Measurements from ENCODE around the gene ODR4. TPM values are rescaled to one million over a fixed set of nuclear protein-coding genes. Genes with fewer than 3 reads are reported as not detected.

ODR4 gene
- total RNA-seq, 1 donor = 13.8 TPM

GRCh38 chr1:186438567-186438966, 62.9 kb downstream of the ODR4 start:
- H3K4me2 ChIP-seq (ENCODE audit: insufficient read depth, low read length) = no peak overlapping the region
- H3K4me3 ChIP-seq (ENCODE audit: insufficient read depth, low read length) = no peak overlapping the region
- no peak overlapping the region for H2AFZ ChIP-seq (ENCODE audit: low read length)
- no peaks in the 10 kb centered on the region for H3K27me3 ChIP-seq (ENCODE audit: insufficient read depth, low read length)
- DNase-seq (ENCODE audit: insufficient read length, low spot score, missing footprints) = no peak
- no peaks in the 10 kb centered on the region for H3K9me3 ChIP-seq (ENCODE audit: low read depth, low read length)
- TF ChIP-seq, protein P1, sequence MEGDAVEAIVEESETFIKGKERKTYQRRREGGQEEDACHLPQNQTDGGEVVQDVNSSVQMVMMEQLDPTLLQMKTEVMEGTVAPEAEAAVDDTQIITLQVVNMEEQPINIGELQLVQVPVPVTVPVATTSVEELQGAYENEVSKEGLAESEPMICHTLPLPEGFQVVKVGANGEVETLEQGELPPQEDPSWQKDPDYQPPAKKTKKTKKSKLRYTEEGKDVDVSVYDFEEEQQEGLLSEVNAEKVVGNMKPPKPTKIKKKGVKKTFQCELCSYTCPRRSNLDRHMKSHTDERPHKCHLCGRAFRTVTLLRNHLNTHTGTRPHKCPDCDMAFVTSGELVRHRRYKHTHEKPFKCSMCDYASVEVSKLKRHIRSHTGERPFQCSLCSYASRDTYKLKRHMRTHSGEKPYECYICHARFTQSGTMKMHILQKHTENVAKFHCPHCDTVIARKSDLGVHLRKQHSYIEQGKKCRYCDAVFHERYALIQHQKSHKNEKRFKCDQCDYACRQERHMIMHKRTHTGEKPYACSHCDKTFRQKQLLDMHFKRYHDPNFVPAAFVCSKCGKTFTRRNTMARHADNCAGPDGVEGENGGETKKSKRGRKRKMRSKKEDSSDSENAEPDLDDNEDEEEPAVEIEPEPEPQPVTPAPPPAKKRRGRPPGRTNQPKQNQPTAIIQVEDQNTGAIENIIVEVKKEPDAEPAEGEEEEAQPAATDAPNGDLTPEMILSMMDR (IDR thresholded peaks at IDR 0.05; ENCODE audit: extremely low read depth, low read depth, low read length) = no peak
- H3K36me3 ChIP-seq (ENCODE audit: insufficient read depth, low read length) = no peaks in the 10 kb centered on the region
- no peaks in the 10 kb centered on the region for H4K20me1 ChIP-seq (ENCODE audit: insufficient read depth, low read length)
- peaks cover 16% of the 10 kb centered on the region for H3K4me1 ChIP-seq (ENCODE audit: insufficient read depth, low read length)
- no peaks in the 10 kb centered on the region for H3K79me2 ChIP-seq (ENCODE audit: insufficient read depth, low read length)
- H3K27ac ChIP-seq (ENCODE audit: low read depth, low read length) = no peak overlapping the region

DNA sequence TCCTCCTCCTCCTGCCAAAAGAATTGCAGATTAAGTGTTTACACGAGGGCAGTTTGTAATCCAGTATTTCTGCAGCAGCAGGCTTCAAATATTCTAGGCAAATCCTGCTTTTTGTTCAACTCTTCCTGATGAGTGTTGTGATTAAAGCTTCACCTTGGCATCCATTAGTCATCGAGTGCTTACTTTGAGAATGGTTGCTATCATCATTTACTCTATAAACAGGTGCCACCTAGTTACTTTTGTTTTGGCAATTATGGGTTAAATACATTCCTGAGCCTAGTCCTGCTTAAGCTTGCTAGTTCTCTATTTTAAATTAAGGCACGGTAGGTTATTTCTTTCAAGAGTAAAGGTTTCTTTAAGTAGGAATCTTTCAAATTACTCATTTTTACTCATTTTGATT, 64.9 kb downstream of the ODR4 start:
- Histone ChIP-seq H3K27ac (ENCODE audit: low read depth, low read length) (no peak overlapping the region), H3K36me3 (ENCODE audit: insufficient read depth, low read length) (no peaks in the 10 kb centered on the region), H4K20me1 (ENCODE audit: insufficient read depth, low read length) (no peaks in the 10 kb centered on the region), H3K4me1 (ENCODE audit: insufficient read depth, low read length) (peaks cover 16% of the 10 kb centered on the region), H2AFZ (ENCODE audit: low read length) (no peak overlapping the region), H3K27me3 (ENCODE audit: insufficient read depth, low read length) (no peaks in the 10 kb centered on the region), H3K4me3 (ENCODE audit: insufficient read depth, low read length) (no peak overlapping the region), H3K4me2 (ENCODE audit: insufficient read depth, low read length) (no peak overlapping the region), H3K79me2 (ENCODE audit: insufficient read depth, low read length) (no peaks in the 10 kb centered on the region), H3K9me3 (ENCODE audit: low read depth, low read length) (no peaks in the 10 kb centered on the region)
- TF ChIP-seq, protein P1 (IDR thresholded peaks at IDR 0.05; ENCODE audit: extremely low read depth, low read depth, low read length) = no peak
- no peak for DNase-seq (ENCODE audit: insufficient read length, low spot score, missing footprints)

DNA sequence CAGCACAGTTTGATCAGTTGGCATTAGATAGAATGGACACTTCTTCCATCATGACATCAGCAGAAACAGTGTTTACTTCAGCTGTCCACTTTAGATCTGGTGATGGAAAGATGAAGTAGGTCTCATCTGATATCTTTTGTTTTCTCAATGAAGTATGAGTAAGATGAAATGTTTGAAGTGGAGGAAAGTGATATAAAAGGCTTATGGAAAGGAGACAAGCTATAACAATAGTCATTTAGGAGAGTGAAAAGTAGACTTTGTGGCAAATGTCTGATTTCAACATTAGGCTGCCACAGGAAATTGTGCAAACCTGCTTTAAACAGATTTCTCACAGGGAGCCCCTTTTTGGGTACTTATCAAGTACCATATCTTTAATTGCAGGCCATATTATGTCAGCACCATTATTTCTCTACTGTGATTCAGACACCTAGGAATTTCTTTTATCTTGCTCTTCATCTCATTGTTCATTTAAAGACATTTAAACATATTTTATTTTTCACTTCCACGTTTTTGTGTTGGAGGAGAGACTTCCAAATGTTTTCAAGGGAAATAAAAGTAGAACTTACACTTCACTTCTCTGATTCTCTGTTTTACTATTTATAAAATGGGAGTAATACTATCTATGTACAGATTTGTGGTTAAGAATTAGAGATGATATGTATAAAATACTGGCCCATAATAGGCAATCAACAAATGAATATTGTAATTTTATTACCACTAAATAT, 67.2 kb downstream of the ODR4 start:
- H3K79me2 ChIP-seq (ENCODE audit: insufficient read depth, low read length) = no peaks in the 10 kb centered on the region
- H3K4me3 ChIP-seq (ENCODE audit: insufficient read depth, low read length) = no peak overlapping the region
- no peaks in the 10 kb centered on the region for H3K9me3 ChIP-seq (ENCODE audit: low read depth, low read length)
- no peaks in the 10 kb centered on the region for H4K20me1 ChIP-seq (ENCODE audit: insufficient read depth, low read length)
- peaks cover 16% of the 10 kb centered on the region for H3K4me1 ChIP-seq (ENCODE audit: insufficient read depth, low read length)
- TF ChIP-seq, protein P1 (IDR thresholded peaks at IDR 0.05; ENCODE audit: extremely low read depth, low read depth, low read length) = no peak
- no peak for DNase-seq (ENCODE audit: insufficient read length, low spot score, missing footprints)
- no peaks in the 10 kb centered on the region for H3K27me3 ChIP-seq (ENCODE audit: insufficient read depth, low read length)
- H3K27ac ChIP-seq (ENCODE audit: low read depth, low read length) = peak overlapping the region; percentile 89
- H3K4me2 ChIP-seq (ENCODE audit: insufficient read depth, low read length) = peak overlapping the region; percentile 54
- H3K36me3 ChIP-seq (ENCODE audit: insufficient read depth, low read length) = no peaks in the 10 kb centered on the region
- H2AFZ ChIP-seq (ENCODE audit: low read length) = peak overlapping the region; percentile 49

DNA sequence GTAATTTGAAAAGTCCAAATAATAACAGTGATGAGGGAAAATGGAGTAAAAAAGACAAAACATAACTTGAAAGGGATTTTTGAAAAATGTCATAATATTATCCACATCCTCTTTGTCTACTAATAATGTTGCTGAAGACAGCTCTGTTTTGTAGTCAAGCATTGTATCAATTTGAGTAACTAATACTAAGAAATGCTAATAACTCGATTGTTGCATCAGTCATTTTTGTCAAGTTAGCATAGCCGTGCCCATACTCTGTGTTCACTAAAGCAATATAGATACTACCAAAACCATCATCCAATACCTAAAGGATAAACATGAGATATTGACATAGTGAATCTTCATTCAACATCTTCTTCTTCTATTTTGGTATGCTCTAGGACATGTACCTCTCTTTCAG, 68.0 kb downstream of the ODR4 start:
- DNase-seq (ENCODE audit: insufficient read length, low spot score, missing footprints) = no peak
- Histone ChIP-seq H2AFZ (ENCODE audit: low read length) (no peak overlapping the region), H3K36me3 (ENCODE audit: insufficient read depth, low read length) (no peaks in the 10 kb centered on the region), H3K9me3 (ENCODE audit: low read depth, low read length) (no peaks in the 10 kb centered on the region), H3K27me3 (ENCODE audit: insufficient read depth, low read length) (no peaks in the 10 kb centered on the region), H3K27ac (ENCODE audit: low read depth, low read length) (no peak overlapping the region), H4K20me1 (ENCODE audit: insufficient read depth, low read length) (no peaks in the 10 kb centered on the region), H3K79me2 (ENCODE audit: insufficient read depth, low read length) (no peaks in the 10 kb centered on the region), H3K4me3 (ENCODE audit: insufficient read depth, low read length) (no peak overlapping the region), H3K4me2 (ENCODE audit: insufficient read depth, low read length) (no peak overlapping the region), H3K4me1 (ENCODE audit: insufficient read depth, low read length) (peaks cover 16% of the 10 kb centered on the region)
- TF ChIP-seq, protein P1 (IDR thresholded peaks at IDR 0.05; ENCODE audit: extremely low read depth, low read depth, low read length) = no peak

All from osteoblast (primary cell).